ENCODE measurements around the gene DPP10.

Gene DPP10

GRCh38 chr2:115483666-115484065 lies 1041.2 kb downstream of the DPP10 start:
- DNase-seq: no peak
- intact Hi-C loops (cut with DNase I): no loop called here

- DNase-seq: no peak
- intact Hi-C loops (cut with DNase I): no loop called here
Observed at GRCh38 chr2:115484486-115484885, 1042.0 kb downstream of the DPP10 start.

- DNase-seq: no peak
- intact Hi-C loops (cut with DNase I): no loop called here
Observed at GRCh38 chr2:115484983-115485382, 1042.5 kb downstream of the DPP10 start.

- intact Hi-C loops (cut with DNase I): no loop called here
- DNase-seq: no peak
Observed at GRCh38 chr2:115491186-115491793, 1048.8 kb downstream of the DPP10 start.

GRCh38 chr2:115505331-115505730 lies 1062.9 kb downstream of the DPP10 start:
- DNase-seq: no peak
- intact Hi-C loops (cut with DNase I): no loop called here

- intact Hi-C loops (cut with DNase I): no loop called here
- DNase-seq: no peak
Observed at GRCh38 chr2:115520727-115521126, 1078.3 kb downstream of the DPP10 start.

GRCh38 chr2:115524452-115524851 lies 1082.0 kb downstream of the DPP10 start:
- no peak for DNase-seq
- intact Hi-C loops (cut with DNase I): no loop called here

GRCh38 chr2:115529627-115530026 lies 1087.2 kb downstream of the DPP10 start:
- no peak for DNase-seq
- intact Hi-C loops (cut with DNase I): no loop called here

GRCh38 chr2:115533081-115533480 lies 1090.6 kb downstream of the DPP10 start:
- DNase-seq: no peak
- intact Hi-C loops (cut with DNase I): no loop called here

GRCh38 chr2:115541814-115542213 lies 1099.4 kb downstream of the DPP10 start:
- intact Hi-C loops (cut with DNase I): no loop called here
- DNase-seq: no peak

GRCh38 chr2:115542331-115542730 lies 1099.9 kb downstream of the DPP10 start:
- DNase-seq: no peak
- intact Hi-C loops (cut with DNase I): no loop called here

- intact Hi-C loops (cut with DNase I): no loop called here
- no peak for DNase-seq
Observed at GRCh38 chr2:115543024-115543423, 1100.6 kb downstream of the DPP10 start.

GRCh38 chr2:115543461-115543860 lies 1101.0 kb downstream of the DPP10 start:
- no peak for DNase-seq
- intact Hi-C loops (cut with DNase I): no loop called here

GRCh38 chr2:115549611-115550130 lies 1107.2 kb downstream of the DPP10 start:
- DNase-seq: no peak
- intact Hi-C loops (cut with DNase I): no loop called here

GRCh38 chr2:115552726-115553125 lies 1110.3 kb downstream of the DPP10 start:
- DNase-seq: no peak
- intact Hi-C loops (cut with DNase I): no loop called here

GRCh38 chr2:115554153-115554552 lies 1111.7 kb downstream of the DPP10 start:
- DNase-seq: no peak
- intact Hi-C loops (cut with DNase I): no loop called here

GRCh38 chr2:115558725-115559124 lies 1116.3 kb downstream of the DPP10 start:
- intact Hi-C loops (cut with DNase I): no loop called here
- no peak for DNase-seq

- DNase-seq: no peak
- intact Hi-C loops (cut with DNase I): no loop called here
Observed at GRCh38 chr2:115560666-115561065, 1118.2 kb downstream of the DPP10 start.

GRCh38 chr2:115568643-115569042 lies 1126.2 kb downstream of the DPP10 start:
- DNase-seq: no peak
- intact Hi-C loops (cut with DNase I): no loop called here

- DNase-seq: no peak
- intact Hi-C loops (cut with DNase I): no loop called here
Observed at GRCh38 chr2:115569547-115569946, 1127.1 kb downstream of the DPP10 start.

- intact Hi-C loops (cut with DNase I): no loop called here
- DNase-seq: no peak
Observed at GRCh38 chr2:115572746-115573145, 1130.3 kb downstream of the DPP10 start.

GRCh38 chr2:115573756-115574155 lies 1131.3 kb downstream of the DPP10 start:
- DNase-seq: no peak
- intact Hi-C loops (cut with DNase I): no loop called here

GRCh38 chr2:115574667-115575066 lies 1132.2 kb downstream of the DPP10 start:
- no peak for DNase-seq
- intact Hi-C loops (cut with DNase I): no loop called here
